H1 (cell line): ENCODE measurements around the gene STXBP6.

ENCODE experiments used
- BACH1 ChIP-seq: IDR thresholded peaks from 2 replicates; pipeline ENCODE4 v1.6.1; 2012; ENCODE audit warnings: low read length, improper control_type of control experiment
- E2F6 ChIP-seq: IDR thresholded peaks from 2 replicates; pipeline ENCODE4 v1.6.1; 2012; ENCODE audit warnings: inconsistent platforms
- EGR1 ChIP-seq: IDR thresholded peaks from 2 replicates; pipeline ENCODE4 v1.6.1; 2011; ENCODE audit warnings: low read depth, low read length, borderline replicate concordance
- EZH2 ChIP-seq: fragments of 200-600 bp; sonication (generic); IDR thresholded peaks from 2 replicates; pipeline ENCODE4 v1.7.1; 2012; ENCODE audit warnings: low read depth, mild to moderate bottlenecking, moderate library complexity, low read length, inconsistent platforms; ENCODE audit not compliant: severe bottlenecking
- KDM1A ChIP-seq: fragments of 200-600, 300-600 bp; sonication (generic); IDR thresholded peaks from 2 replicates; pipeline ENCODE4 v1.7.1; 2016; ENCODE audit warnings: mild to moderate bottlenecking, low read length, borderline replicate concordance
- MAFK ChIP-seq: IDR thresholded peaks from 2 replicates; pipeline ENCODE4 v1.6.1; 2012; ENCODE audit warnings: low read depth, mild to moderate bottlenecking, improper control_type of control experiment, low read length
- PHF8 ChIP-seq: fragments of 200-600 bp; sonication (generic); conservative IDR thresholded peaks from 2 replicates; pipeline ENCODE4 v1.7.1; 2012; ENCODE audit warnings: low read depth, mild to moderate bottlenecking, inconsistent platforms, low read length, moderate library complexity
- POLR2A ChIP-seq, 2 experiments: IDR thresholded peaks; 1 replicate in 1 of 2; 2 replicates in 1 of 2; pipeline ENCODE4 v1.6.1; 2011; ENCODE audit warnings: low read depth in 2 of 2, low read length in 2 of 2, mild to moderate bottlenecking in 2 of 2; ENCODE audit errors: control extremely low read depth in 1 of 2
- POLR2AphosphoS5 ChIP-seq: IDR thresholded peaks from 2 replicates; pipeline ENCODE4 v1.6.1; 2011; ENCODE audit warnings: low read depth, low read length
- SP1 ChIP-seq: IDR thresholded peaks from 2 replicates; pipeline ENCODE4 v1.6.1; 2011; ENCODE audit warnings: low read depth, low read length
- SP2 ChIP-seq: IDR thresholded peaks from 2 replicates; pipeline ENCODE4 v1.6.1; 2012; ENCODE audit warnings: mild to moderate bottlenecking, low read length, inconsistent platforms
- TBP ChIP-seq: IDR thresholded peaks from 2 replicates; pipeline ENCODE4 v1.6.1; 2011; ENCODE audit warnings: low read depth, low read length, improper control_type of control experiment
- TCF12 ChIP-seq: IDR thresholded peaks from 2 replicates; pipeline ENCODE4 v1.6.1; 2011; ENCODE audit warnings: low read depth, mild to moderate bottlenecking, low read length
- TF ChIP-seq, protein P1 (sequence below), 3 experiments: IDR thresholded peaks; 1 replicate in 2 of 3; 2 replicates in 1 of 3; pipeline versions ENCODE4 v1.5.1 to v1.6.1; 2011; ENCODE audit warnings: low read length in 3 of 3, mild to moderate bottlenecking in 3 of 3, inconsistent platforms in 2 of 3, low read depth in 1 of 3, moderate library complexity in 1 of 3; ENCODE audit not compliant: insufficient read depth in 1 of 3; ENCODE audit errors: control extremely low read depth in 1 of 3

GRCh38 chr14:24921903-24922302 is 128.0 kb downstream of the STXBP6 start:
- no peak for TF ChIP-seq TBP
- TF ChIP-seq POLR2AphosphoS5, result no peak
- TF ChIP-seq POLR2A (IDR thresholded peaks at IDR 0.05; ENCODE audit: control extremely low read depth in 1 of 2, low read depth in 2 of 2, low read length in 2 of 2), result no peak
- no peak for TF ChIP-seq BACH1
- TF ChIP-seq, protein P1, sequence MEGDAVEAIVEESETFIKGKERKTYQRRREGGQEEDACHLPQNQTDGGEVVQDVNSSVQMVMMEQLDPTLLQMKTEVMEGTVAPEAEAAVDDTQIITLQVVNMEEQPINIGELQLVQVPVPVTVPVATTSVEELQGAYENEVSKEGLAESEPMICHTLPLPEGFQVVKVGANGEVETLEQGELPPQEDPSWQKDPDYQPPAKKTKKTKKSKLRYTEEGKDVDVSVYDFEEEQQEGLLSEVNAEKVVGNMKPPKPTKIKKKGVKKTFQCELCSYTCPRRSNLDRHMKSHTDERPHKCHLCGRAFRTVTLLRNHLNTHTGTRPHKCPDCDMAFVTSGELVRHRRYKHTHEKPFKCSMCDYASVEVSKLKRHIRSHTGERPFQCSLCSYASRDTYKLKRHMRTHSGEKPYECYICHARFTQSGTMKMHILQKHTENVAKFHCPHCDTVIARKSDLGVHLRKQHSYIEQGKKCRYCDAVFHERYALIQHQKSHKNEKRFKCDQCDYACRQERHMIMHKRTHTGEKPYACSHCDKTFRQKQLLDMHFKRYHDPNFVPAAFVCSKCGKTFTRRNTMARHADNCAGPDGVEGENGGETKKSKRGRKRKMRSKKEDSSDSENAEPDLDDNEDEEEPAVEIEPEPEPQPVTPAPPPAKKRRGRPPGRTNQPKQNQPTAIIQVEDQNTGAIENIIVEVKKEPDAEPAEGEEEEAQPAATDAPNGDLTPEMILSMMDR (IDR thresholded peaks at IDR 0.05; ENCODE audit: control extremely low read depth in 1 of 3, insufficient read depth in 1 of 3, low read depth in 1 of 3, low read length in 3 of 3), result no peak
- no peak for TF ChIP-seq PHF8
- no peak for TF ChIP-seq TCF12
- TF ChIP-seq E2F6, result no peak
- no peak for TF ChIP-seq MAFK
- no peak for TF ChIP-seq SP1
- no peak for TF ChIP-seq EZH2
- no peak for TF ChIP-seq KDM1A
- TF ChIP-seq SP2, result no peak
- no peak for TF ChIP-seq EGR1
